Retinal pigment epithelial cell (primary cell): ENCODE results near the gene ITGA5.
A peak's percentile ranks its signal among the peaks of the same experiment; 100 is the strongest.

Experiments used
- DNase-seq: peaks from one replicate; pipeline ENCODE4 v3.0.0-alpha.2; 2010; ENCODE audit warnings: low read depth
- H3K4me3 ChIP-seq: 2 replicates; pipeline ENCODE4 v1.5.1; 2011; ENCODE audit warnings: mild to moderate bottlenecking, low read length, control low read depth, moderate library complexity
- TF ChIP-seq, protein P1 (sequence below): conservative IDR thresholded peaks from 2 replicates; pipeline ENCODE4 v1.5.1; 2011; ENCODE audit warnings: low read depth, low read length, control low read depth, inconsistent platforms

ITGA5 gene

DNA sequence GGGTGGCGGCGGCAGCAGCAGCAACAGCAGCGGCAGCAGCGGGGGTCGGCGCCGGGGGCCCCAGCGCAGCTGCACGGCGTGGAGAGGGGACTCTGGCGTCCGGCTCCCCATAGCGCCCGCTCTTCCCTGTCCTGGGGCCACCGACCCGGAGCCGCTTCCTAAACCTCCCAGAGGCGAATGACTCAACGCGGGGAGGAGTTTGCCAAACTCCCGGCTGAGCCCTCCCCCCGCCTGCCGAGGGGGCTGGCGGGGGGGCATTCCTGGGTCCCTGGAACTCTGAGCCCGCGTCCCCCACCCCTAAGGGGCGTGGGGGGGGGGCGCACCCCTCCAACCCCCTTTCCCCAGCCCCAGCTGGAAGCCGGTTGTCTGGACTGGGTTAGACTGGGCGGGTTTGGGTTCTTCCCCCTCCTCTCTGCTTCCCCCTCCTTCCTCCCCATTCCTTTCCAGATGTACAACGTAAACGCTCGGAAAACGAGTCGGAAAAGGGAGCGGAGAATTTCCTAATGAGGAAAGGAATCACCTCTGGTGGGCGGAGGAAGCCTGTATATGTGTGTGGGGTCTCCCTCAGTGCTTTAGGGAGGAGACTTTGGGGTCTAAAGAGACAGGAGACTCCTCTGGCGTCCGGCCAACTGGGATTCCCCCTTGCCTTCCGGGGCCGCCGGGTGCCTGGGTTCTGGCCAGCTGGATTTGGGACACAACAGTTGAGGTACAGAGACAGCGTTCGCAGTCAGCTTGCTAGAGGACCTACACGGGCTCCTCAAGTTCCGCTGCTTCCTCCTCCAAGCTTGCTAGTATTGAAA lies at the start of gene ITGA5:
TSS of gene ITGA5 (minus strand) at position 179 of the 800 bp plus-strand sequence. CDS start at position 111, 68 bp downstream.
- TF ChIP-seq, protein P1, sequence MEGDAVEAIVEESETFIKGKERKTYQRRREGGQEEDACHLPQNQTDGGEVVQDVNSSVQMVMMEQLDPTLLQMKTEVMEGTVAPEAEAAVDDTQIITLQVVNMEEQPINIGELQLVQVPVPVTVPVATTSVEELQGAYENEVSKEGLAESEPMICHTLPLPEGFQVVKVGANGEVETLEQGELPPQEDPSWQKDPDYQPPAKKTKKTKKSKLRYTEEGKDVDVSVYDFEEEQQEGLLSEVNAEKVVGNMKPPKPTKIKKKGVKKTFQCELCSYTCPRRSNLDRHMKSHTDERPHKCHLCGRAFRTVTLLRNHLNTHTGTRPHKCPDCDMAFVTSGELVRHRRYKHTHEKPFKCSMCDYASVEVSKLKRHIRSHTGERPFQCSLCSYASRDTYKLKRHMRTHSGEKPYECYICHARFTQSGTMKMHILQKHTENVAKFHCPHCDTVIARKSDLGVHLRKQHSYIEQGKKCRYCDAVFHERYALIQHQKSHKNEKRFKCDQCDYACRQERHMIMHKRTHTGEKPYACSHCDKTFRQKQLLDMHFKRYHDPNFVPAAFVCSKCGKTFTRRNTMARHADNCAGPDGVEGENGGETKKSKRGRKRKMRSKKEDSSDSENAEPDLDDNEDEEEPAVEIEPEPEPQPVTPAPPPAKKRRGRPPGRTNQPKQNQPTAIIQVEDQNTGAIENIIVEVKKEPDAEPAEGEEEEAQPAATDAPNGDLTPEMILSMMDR = no peak
- DNase-seq = no peak
- H3K4me3 ChIP-seq = peak within 1 kb of the TSS; percentile 62

DNA sequence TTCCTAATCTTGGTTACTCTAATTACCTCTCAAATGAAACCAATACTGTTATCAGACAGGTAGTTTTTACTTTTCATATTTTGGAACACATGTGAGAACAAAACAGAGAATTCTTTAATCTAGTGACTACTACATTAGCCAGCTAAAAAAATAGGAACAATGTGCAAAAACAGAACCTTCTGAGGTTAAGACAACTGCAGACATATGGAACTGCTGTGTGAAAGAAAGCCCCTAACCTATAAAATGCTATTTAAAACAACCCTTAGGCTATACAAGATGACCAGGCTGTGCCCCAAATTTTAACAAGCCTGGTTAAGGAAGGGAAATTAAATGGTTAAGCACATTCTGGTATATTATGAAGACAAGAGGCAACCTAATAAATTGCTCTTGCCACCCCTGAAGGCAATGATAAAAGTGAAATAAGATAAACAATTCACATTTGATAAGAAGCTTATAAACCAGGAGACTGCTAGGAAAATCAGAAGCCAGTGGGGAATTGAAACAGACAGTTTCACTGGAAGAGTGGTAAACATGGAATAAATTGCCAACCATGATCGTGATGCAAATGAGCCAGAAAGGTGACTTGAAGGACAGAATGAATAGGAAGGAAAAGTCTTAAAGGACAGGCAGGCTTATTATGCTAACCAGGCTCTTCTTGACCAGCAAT lies 46.9 kb upstream of the ITGA5 start:
- TF ChIP-seq, protein P1 = no peak
- no peak for DNase-seq
- H3K4me3 ChIP-seq = no peak overlapping the region

DNA sequence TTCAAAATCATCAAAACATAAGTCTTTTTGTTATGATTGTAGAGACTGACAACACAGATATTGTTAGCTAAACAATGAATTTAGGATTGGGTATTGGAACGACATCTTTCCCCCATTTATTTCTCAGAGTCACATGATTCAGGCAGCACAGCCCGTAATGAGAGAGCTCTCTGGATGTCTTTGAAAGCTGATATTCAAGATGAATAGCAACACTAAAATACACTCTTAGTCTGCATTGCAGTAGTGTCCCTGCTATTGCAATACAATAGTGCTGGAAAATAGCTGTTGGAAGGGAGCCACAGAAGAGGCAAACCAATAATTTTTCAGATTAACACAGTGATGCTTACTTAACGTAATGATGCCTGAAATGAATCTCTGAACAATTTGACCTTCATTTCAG lies 44.4 kb upstream of the ITGA5 start:
- DNase-seq = no peak
- no peak overlapping the region for H3K4me3 ChIP-seq

DNA sequence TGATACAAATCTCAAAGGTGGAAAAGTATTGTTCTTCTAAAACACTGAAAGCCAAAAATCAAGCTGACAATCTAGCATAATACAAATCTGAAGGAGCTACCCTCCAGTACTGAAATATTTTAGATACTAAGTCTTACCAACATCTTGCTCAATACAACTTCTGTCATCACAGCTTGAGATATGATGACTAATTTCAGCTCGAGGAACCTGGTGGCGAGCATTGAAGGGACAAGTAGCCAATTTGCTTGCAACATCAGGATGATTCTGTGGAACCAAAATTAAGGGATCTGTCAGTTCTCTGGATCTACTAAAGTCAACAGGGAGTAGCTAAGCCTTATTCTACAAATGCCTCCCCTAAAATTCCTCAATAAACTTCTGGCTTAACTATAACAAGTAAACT lies 44.0 kb upstream of the ITGA5 start:
- H3K4me3 ChIP-seq = no peak overlapping the region
- TF ChIP-seq, protein P1 = no peak
- no peak for DNase-seq

More for the DNA sequence above, 44.4 kb upstream of the ITGA5 start:
- TF ChIP-seq, protein P1 = no peak

DNA sequence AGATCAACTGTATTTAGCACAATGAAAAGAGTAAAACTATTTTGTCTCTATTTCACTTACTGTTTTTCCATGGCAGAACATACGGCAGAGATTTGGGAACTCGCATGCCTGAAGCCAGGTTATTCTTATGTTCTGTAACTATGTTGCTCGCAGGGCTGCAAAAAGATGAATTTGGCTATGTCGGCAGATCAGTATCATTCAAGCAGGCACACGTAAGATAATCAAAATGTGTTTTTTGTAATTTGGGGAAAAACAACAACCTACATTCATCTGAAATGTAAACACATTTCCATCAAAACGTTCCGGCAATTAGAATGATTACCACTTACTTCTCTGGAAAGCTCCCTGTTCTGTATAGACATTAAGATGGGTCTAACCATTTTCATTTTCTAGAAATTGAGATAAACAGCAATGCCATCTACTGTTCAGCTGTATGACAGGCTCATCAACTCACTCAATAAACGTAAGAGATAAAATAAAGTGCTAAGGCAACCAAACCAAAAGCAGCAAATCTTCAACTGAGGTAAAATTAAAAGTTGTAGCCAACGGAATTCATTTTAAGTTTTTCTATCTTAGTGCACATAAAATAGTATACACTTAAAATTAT lies 41.4 kb upstream of the ITGA5 start:
- no peak overlapping the region for H3K4me3 ChIP-seq
- DNase-seq = no peak
- TF ChIP-seq, protein P1 = no peak

DNA sequence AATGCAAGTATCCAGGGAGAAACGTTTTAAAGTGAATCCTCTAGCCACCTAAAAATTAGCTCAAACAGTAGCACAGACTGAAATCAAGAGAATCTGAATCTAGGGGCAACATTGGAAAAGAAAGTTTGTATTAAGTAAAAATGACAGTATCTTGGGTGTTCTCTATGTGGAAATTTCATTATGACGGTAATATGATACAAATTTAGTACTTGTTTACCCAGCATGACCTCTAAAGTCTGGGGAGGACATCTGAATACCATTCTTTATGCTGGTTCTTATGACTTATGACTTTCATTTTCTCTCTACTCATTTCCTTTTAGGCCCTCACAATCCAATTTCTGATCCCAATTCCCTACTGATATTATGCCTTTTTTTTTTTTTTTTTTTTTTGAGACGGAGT lies 40.3 kb upstream of the ITGA5 start:
- H3K4me3 ChIP-seq = no peak overlapping the region
- TF ChIP-seq, protein P1 = no peak
- no peak for DNase-seq
